KMS-11 (cell line): ENCODE measurements around the gene GSK3B.
A peak's percentile ranks its signal among the peaks of the same experiment; 100 is the strongest.

Source experiments
- H2AFZ ChIP-seq: fragments of 200-600 bp; sonication (generic); 2 replicates; pipeline ENCODE4 v1.6.1; 2016; ENCODE audit warnings: antibody characterized with exemption, mixed run types, low read depth
- H3K27ac ChIP-seq: fragments of 200-600 bp; sonication (generic); 2 replicates; pipeline ENCODE4 v1.6.1; 2016; ENCODE audit warnings: mild to moderate bottlenecking, mixed run types
- H3K27me3 ChIP-seq: fragments of 200-600 bp; sonication (generic); 2 replicates; pipeline ENCODE4 v1.6.1; 2017; ENCODE audit warnings: mild to moderate bottlenecking, low read depth, mixed run types, moderate library complexity; ENCODE audit not compliant: insufficient read depth
- H3K36me3 ChIP-seq: fragments of 200-600 bp; sonication (generic); 2 replicates; pipeline ENCODE4 v1.6.1; 2017; ENCODE audit warnings: mild to moderate bottlenecking, mixed run types; ENCODE audit not compliant: insufficient read depth
- H3K4me1 ChIP-seq: fragments of 200-600 bp; sonication (generic); 2 replicates; pipeline ENCODE4 v1.6.1; 2016; ENCODE audit warnings: mild to moderate bottlenecking, low read depth, mixed run types; ENCODE audit not compliant: poor library complexity, severe bottlenecking
- H3K4me2 ChIP-seq: fragments of 200-600 bp; sonication (generic); 2 replicates; pipeline ENCODE4 v1.7.0; 2016; ENCODE audit warnings: mild to moderate bottlenecking, mixed run types
- H3K4me3 ChIP-seq: fragments of 200-600 bp; sonication (generic); IDR thresholded peaks from 2 replicates; pipeline ENCODE4 v1.6.1; 2017; ENCODE audit warnings: low read depth, low read length, mixed read lengths; ENCODE audit not compliant: insufficient read depth
- H3K79me2 ChIP-seq: fragments of 200-600 bp; sonication (generic); 2 replicates; pipeline ENCODE4 v1.6.1; 2016; ENCODE audit warnings: low read depth, mixed run types; ENCODE audit not compliant: insufficient read depth
- H3K9ac ChIP-seq: fragments of 200-600 bp; sonication (generic); 2 replicates; pipeline ENCODE4 v1.6.1; 2016; ENCODE audit warnings: mild to moderate bottlenecking, mixed run types
- H4K20me1 ChIP-seq: fragments of 200-600 bp; sonication (generic); 2 replicates; pipeline ENCODE4 v1.6.1; 2016; ENCODE audit warnings: mild to moderate bottlenecking, mixed run types; ENCODE audit not compliant: insufficient read depth
- TF ChIP-seq, protein P1 (sequence below): fragments of 200-600 bp; sonication (generic); conservative IDR thresholded peaks from 2 replicates; pipeline ENCODE4 v1.6.1; 2017; ENCODE audit warnings: low read depth, mild to moderate bottlenecking, antibody characterized with exemption, low read length, moderate library complexity, mixed read lengths

The GSK3B gene

GRCh38 chr3:120040813-120041377, 53.4 kb downstream of the GSK3B start:
- Histone ChIP-seq H3K36me3 (no peaks in the 10 kb centered on the region), H3K27me3 (no peaks in the 10 kb centered on the region), H3K4me3 (no peak overlapping the region), H3K79me2 (peaks cover 94% of the 10 kb centered on the region), H3K4me2 (no peak overlapping the region), H3K4me1 (peaks cover 11% of the 10 kb centered on the region), H4K20me1 (peaks cover 5% of the 10 kb centered on the region; the same call in 1 of the 2 replicates), H3K9ac (no peak overlapping the region), H3K27ac (no peak overlapping the region), H2AFZ (no peak overlapping the region)
- TF ChIP-seq, protein P1, sequence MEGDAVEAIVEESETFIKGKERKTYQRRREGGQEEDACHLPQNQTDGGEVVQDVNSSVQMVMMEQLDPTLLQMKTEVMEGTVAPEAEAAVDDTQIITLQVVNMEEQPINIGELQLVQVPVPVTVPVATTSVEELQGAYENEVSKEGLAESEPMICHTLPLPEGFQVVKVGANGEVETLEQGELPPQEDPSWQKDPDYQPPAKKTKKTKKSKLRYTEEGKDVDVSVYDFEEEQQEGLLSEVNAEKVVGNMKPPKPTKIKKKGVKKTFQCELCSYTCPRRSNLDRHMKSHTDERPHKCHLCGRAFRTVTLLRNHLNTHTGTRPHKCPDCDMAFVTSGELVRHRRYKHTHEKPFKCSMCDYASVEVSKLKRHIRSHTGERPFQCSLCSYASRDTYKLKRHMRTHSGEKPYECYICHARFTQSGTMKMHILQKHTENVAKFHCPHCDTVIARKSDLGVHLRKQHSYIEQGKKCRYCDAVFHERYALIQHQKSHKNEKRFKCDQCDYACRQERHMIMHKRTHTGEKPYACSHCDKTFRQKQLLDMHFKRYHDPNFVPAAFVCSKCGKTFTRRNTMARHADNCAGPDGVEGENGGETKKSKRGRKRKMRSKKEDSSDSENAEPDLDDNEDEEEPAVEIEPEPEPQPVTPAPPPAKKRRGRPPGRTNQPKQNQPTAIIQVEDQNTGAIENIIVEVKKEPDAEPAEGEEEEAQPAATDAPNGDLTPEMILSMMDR, result no peak

GRCh38 chr3:120039642-120040610, 54.3 kb downstream of the GSK3B start:
- Histone ChIP-seq H3K4me2 (no peak overlapping the region), H4K20me1 (peaks cover 5% of the 10 kb centered on the region; the same call in 1 of the 2 replicates)
- TF ChIP-seq, protein P1, result peak; percentile 45; the same call in 1 of the 2 replicates

DNA sequence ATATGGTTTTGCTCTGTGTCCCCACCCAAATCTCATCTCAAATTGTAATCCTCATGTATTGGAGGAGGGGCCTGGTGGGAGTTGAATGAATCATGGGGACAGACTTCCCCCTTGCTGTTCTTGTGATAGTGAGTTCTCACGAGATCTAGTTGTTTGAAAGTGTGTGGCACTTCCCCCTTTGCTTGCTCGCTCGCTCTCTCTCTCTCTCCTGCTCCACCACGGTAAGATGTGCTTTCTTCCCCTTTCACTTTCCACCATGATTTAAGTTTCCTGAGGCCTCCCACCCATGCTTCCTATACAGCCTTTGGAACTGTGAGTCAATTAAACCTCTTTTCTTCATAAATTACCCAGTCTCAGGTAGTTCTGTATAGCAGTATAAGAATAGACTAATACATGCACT, 60.7 kb downstream of the GSK3B start:
- Histone ChIP-seq H3K79me2 (peaks cover 82% of the 10 kb centered on the region), H3K36me3 (no peaks in the 10 kb centered on the region), H3K4me1 (peaks cover 34% of the 10 kb centered on the region), H3K9ac (no peak overlapping the region), H3K27ac (no peak overlapping the region), H3K4me2 (no peak overlapping the region), H2AFZ (no peak overlapping the region), H3K27me3 (no peaks in the 10 kb centered on the region), H4K20me1 (0 out of 2 replicates have a peak, but pooled peaks cover 11% of the 10 kb centered on the region), H3K4me3 (no peak overlapping the region)
- TF ChIP-seq, protein P1, result no peak

More at GRCh38 chr3:120039642-120040610, 54.3 kb downstream of the GSK3B start:
- Histone ChIP-seq H3K27me3 (no peaks in the 10 kb centered on the region), H3K27ac (no peak overlapping the region), H2AFZ (no peak overlapping the region), H3K79me2 (peaks cover 95% of the 10 kb centered on the region), H3K4me3 (no peak overlapping the region), H3K9ac (no peak overlapping the region), H3K36me3 (no peaks in the 10 kb centered on the region), H3K4me1 (peaks cover 17% of the 10 kb centered on the region)

DNA sequence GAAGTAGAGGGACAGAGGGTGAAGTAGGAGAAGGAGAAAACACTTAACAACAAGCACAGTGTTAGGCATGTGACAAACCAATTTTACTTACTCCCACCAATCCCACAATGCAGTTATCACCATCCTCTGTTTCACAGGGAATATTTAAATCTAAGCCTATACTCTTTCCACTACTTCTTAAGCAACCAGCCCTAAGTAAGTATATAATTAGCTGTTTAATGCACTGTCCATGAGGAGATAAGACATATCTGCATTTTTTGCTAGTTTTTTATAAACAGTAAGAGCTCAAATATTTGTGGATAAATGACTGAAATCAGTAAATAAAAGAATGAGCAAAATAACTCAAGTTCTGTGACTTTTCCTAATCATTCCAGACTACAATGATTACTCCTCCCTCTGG, 62.7 kb downstream of the GSK3B start:
- Histone ChIP-seq H3K79me2 (peaks cover 82% of the 10 kb centered on the region), H4K20me1 (0 out of 2 replicates have a peak, but pooled peaks cover 11% of the 10 kb centered on the region)
- TF ChIP-seq, protein P1, result no peak

More for the DNA sequence above, 62.7 kb downstream of the GSK3B start:
- no peaks in the 10 kb centered on the region for H3K27me3 ChIP-seq
- peaks cover 25% of the 10 kb centered on the region for H3K4me1 ChIP-seq
- H3K4me2 ChIP-seq, result no peak overlapping the region
- H3K9ac ChIP-seq, result no peak overlapping the region
- H3K27ac ChIP-seq, result no peak overlapping the region
- H3K4me3 ChIP-seq, result no peak overlapping the region
- H3K36me3 ChIP-seq, result no peaks in the 10 kb centered on the region
- no peak overlapping the region for H2AFZ ChIP-seq
